AG09319 (cell line): ENCODE measurements around the gene VRK3.
A peak's percentile ranks its signal among the peaks of the same experiment; 100 is the strongest.
"Not testable (repeated sequence)": the region's sequence is repeated elsewhere in the genome, so short reads cannot be mapped to it uniquely, and the experiment has no call there.

Source experiments
- DNase-seq: peaks from one replicate; pipeline ENCODE4 v3.0.0-alpha.2; 2010; ENCODE audit warnings: low read depth; ENCODE audit errors: extremely low read depth
- CTCF ChIP-seq: IDR thresholded peaks from 2 replicates; pipeline ENCODE4 v1.5.1; 2011; ENCODE audit warnings: low read depth, mild to moderate bottlenecking, inconsistent platforms, low read length, moderate library complexity

The VRK3 gene

DNA sequence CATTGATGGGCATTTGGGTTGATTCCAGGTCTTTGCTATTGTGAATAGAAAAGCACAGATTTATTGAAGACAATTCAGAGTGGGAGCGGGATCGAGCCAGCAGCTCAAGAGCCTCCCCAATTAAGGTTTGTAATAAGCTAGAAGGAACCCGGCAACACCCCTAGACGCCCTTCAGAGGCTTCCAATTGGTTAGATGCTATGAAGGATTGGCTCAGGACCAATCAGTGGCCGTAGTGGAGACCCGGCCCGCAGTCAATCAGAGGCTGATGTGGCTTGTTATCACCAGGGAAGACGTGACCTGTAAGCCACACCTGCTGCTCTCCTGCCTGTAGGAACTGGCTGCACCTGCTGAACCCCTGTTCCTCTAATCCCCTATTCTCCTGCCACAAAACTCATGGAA lies 78.8 kb downstream of the VRK3 start:
- TF ChIP-seq CTCF, result no peak
- DNase-seq, result no peak

GRCh38 chr19:49944567-49944966 lies 80.6 kb downstream of the VRK3 start:
- not testable (repeated sequence) for DNase-seq

DNA sequence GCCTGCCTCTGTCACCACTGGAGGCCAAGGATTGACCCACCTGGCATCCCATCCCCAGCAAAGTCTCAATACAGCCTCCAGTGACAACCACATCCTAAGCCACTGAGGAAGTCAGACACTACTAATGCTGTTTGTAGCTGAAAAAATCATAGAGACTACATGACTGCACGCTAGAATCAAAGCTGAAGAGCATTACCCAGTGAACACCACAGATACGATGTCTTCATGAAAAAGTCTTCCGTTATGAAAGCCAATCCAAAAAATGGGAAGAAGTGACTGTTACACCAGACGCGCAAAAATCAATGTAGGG lies 84.7 kb downstream of the VRK3 start:
- TF ChIP-seq CTCF, result no peak
- DNase-seq, result no peak

DNA sequence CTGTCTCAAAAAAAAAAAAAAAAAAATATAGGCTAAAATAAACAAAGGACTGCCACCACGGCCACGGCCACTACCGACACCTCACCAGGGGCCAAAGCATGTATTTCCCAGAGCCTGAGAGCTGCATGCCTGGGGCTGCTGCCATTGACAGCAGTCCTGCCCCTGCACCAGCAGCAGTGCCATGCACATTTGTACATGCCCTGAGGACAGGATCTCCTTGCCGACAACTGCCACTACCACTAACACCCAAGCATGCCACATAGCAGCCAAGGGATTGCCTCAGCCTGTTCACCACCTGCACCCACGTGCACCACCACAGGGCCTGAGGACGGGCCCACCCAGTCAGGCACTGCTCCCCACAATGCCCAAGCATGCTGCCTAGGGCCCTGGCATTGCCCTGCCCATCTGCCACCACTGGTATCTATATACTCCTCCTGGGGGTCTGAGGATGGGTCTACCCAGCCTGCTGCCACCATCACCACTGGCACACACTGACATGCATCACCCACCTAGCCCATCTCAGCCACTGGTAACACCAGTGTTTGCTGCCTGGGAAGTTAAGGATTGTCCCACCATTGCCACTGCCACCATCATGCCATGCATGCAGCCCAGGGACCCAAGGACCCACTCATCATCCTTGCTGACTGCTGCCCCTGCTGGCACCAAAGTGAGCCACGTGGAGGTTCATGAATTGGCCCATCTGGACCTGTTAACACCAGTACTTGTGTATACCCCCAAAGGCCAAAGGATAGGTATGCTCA lies 85.3 kb downstream of the VRK3 start:
- DNase-seq, result no peak

GRCh38 chr19:49938662-49939061 lies 86.5 kb downstream of the VRK3 start:
- DNase-seq, result no peak
- TF ChIP-seq CTCF, result no peak

More for the DNA sequence above, 85.3 kb downstream of the VRK3 start:
- no peak; the same call in 1 of the 2 replicates for TF ChIP-seq CTCF

DNA sequence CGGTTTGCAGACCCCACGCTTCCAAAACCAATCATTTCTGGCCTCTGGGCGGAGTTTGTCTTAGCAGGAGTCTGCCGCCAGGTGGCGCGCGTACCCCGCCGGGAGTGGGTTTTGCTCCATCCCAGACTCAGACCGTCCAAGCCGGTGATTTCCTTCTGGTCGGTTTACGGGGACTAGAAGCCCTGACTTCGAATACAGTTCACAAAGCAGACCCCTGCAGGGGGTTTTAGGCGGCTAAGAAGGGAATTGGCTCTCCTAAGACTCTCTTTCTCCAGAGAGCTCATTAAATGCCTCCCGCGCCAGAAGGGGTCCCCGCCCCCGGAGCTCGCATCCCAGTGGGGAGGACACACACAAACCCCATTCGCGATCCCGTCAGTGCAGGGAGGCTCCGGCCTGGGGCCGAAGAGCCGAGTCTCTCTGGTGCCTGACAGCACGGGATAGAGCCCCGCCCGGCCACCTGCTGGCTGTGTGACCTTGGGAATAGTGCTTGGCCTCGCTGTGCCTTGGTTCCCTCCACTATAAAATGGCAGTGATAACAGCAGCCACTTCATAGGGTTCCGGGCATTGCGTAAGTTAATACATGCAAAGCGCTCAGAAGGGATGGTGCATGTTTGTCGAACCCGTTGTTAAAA lies 87.3 kb downstream of the VRK3 start:
- DNase-seq, result peak; percentile 23
- peak; percentile 98 for TF ChIP-seq CTCF

GRCh38 chr19:49936549-49936948 lies 88.6 kb downstream of the VRK3 start:
- no peak for DNase-seq
- TF ChIP-seq CTCF, result no peak

DNA sequence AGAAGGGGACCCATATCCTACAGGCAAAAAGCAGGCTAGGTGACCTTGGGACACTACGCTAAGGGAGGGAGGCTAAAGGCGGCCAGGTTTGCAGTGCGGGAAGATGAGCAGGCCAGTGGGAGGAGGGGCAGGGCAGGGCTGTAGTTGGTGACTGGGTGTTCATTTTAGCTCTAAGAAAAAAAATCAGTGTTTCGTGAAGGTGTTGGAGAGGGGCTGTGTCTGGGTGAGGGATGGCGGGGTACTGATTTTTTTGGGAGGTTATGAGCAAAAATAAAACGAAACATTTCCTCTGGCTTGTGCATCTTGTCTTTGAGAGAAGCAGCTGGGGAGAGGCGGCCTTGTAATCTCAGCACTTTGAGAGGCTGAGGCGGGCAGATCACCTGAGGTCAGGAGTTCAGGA lies 91.5 kb downstream of the VRK3 start:
- TF ChIP-seq CTCF, result no peak
- no peak for DNase-seq
